NK-92 treated with Interleukin-12 subunit alpha and Interleukin-12 subunit beta, amount 100 ng/mL, for 24 hours (cell line): ENCODE results near the gene ADCY1.

ENCODE experiments used
- DNase-seq: peaks from one replicate; lab custom pipeline; 2025; lab: John Stamatoyannopoulos, UW

Gene ADCY1

DNA sequence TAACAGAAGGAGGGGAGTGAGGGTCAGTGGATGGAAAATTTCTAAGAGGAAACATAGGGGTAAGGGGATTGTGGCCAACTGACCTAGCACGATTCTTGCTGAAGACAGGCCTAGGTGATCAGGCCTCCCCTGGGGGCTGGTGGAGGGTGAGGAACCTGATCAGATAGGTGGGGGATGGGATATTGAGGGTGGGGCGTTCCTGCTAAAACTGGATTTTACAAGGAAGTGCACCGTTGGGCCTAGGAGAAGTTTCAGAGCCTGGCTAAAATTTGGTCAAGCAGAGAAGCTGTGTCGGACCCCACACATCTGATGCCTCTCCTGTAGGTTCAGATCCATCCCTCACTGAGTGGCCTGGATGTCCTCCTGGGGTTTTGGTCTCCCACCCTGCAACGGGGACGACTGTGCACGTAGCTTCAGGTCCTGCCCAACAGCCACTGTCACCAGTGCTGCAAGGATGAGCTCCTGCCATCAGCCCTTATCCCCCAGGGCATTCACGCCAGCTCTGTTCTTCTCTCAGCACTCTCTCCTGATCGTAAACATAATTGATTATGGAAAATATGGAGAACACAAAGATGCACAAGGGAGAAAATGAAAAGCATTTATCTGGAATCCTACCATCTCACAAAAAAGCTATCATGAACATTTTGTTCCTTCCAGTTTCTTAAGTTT, 89.9 kb downstream of the ADCY1 start:
- no peak for DNase-seq

DNA sequence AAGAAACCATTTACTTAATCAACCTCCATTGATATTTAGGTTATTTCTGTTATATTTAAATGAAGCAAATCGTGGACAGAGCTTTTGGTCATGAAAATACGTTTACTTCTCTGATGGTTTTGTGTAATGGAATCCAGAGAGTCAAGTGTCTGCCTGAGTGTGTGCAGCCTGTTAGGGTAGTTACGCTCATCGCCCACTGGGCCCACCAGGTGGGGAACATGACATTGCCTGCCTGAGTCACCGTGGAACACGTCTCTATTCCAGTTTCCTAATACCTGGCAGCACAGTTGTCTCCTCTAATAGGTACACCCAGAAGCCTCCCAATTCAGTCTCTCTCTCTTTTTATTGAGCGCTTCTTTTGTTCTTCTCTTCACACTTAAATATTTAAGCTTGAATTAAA, 91.0 kb downstream of the ADCY1 start:
- no peak for DNase-seq

DNA sequence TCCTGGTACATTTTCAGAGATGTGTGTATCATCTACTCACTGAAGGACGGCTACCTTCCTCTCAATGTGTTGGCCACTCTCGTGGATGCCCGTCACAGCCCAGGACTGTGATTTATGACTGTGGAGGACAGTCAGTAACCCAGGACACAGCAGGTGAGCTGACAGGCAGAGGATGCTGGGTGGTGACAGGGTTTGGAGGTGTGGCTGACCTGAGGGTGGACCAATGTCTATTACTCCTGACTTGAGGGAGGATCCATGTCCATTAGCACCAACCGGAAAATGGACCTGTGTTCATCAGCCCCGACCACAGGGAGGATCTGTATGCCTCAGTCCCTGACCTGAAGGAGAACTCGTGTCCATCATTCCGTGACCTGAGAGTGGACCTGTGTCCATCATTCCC, 96.1 kb downstream of the ADCY1 start:
- no peak for DNase-seq

DNA sequence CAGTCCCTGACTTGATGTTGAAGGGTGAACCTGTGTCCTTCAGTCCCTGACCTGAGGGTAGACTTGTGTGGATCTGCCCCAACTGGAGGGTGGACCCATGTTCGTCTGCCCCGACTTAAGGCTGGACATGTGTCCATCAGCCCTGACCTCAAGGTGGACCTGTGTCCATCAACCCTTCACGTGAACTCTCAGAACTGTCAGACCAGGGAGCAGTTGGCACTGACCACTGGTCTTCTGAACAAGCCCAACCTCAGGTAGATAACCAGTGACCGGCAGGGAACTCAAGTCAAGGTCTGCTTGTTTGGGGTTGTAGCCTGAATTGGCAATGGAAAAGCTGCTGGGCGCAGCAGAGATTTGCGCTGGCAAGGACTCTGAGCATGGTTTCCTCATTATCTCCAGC, 96.5 kb downstream of the ADCY1 start:
- DNase-seq, result no peak

DNA sequence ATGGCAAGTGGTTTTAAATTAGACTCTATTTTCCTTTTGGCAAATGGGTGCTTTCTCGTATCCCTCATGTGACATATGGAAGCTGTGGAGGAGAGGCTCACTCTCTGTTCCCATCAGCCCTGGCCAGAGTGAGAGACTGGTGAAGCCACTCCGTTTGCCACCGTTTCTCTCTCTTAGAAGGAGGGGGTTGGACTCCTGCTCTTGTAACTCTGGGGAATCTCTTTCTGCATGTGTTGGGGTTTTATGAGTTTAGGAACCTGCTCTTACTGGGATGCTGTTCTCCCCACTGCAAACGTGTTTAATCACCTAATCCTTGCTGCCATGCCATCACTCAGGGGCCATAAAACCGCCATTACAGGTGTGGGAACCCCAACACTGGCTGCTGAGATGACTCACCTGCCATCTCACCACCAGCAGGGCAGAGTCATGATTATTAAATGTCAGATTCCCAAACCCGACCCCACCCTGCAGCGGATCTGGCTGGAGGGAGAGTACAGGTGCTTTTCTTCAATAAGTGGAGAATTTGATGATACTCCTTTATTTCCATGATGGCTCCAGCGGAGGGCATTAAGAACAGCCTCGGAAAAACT, 103.2 kb downstream of the ADCY1 start:
- no peak for DNase-seq

DNA sequence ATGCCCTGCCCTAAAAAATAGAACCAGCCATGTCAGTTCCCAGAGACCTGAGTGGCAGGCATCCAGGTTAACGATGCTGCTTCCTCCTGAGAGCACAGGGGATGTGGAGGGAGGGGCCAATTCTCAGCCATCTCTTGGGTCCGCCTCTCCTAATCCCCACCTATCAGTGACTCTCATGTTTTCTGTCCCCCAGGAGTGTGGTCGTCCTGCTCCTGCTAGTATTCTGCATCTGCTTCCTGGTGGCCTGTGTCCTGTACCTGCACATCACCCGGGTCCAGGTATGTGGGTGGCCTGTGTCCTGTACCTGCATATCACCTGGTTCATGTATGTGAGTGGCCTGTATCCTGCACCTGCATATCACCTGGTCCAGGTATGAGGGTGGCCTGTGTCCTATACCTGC, 105.3 kb downstream of the ADCY1 start:
- no peak for DNase-seq

DNA sequence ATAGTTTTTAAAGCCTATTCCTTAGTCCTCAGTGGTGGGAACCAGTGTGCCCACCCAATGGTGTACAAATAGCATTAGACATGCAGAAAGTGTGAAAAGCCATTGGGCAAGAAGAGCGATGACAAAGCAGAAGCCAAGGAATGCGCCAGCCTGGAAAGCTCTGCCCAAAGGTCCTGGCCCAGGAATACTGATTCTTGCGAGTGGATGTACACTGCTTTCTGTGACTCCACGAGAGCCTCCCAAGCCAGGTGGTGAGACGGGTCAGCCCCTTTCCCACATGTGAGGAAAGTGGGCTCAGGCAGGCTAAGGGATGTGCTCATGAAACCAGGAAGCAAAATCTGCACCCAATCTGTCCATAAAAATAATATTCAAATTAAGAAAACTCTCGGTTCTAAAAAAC, 106.6 kb downstream of the ADCY1 start:
- no peak for DNase-seq

DNA sequence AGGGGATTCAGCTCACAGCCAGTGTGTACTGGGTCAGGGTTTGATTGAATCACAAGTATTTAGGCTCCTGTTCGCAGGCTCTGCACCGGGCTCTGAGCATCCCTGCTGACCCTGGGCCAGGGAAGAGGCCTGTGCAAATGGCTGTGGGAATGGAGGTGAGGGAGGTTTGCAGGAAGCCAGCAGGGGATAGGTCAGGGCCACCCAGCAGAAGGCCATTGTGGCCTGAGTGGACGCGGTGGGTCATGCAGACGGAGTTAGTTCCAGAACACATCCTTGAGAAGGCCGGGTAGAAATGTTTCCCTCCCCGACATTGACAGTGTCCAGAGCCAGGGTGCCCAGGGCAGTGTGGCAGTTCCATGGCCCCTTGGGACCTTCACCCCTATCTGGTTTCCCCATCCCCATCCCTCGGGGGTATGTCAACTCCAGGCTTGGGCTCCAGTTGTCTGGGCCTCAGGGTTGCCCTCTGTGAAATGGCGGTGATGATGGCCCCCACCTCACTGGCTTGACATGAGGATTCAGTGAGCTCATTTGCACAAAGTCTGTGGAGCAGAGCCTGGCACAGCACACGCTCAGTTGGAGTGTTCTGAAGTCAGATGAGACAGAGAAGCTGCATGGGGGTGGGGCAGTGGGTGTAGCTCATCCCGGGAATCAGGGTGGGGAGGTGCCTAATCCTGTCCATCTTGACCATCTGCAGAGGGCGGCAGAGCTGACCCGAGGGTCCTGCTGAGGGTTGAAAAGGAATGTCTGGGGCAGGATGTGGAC, 107.6 kb downstream of the ADCY1 start:
- DNase-seq, result no peak

DNA sequence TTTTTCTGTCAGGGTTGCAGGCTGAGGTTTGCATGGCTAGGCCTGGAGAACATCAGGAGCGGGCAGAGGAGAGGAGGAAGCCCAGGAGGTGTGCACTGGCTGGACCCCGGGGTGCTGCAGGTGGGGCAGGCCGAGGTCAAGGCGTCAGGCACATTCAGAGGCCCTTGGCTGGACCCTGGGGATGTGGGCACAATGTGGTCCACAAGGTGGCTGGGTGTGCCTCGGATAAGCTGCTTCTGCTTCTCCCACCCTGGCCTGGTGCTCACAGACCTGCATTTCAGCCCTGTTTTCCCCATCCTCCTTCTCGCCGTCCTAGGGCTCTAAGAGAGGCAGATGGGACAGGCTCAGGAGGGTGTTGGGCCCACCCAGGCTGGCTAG, 108.2 kb downstream of the ADCY1 start:
- DNase-seq, result no peak

DNA sequence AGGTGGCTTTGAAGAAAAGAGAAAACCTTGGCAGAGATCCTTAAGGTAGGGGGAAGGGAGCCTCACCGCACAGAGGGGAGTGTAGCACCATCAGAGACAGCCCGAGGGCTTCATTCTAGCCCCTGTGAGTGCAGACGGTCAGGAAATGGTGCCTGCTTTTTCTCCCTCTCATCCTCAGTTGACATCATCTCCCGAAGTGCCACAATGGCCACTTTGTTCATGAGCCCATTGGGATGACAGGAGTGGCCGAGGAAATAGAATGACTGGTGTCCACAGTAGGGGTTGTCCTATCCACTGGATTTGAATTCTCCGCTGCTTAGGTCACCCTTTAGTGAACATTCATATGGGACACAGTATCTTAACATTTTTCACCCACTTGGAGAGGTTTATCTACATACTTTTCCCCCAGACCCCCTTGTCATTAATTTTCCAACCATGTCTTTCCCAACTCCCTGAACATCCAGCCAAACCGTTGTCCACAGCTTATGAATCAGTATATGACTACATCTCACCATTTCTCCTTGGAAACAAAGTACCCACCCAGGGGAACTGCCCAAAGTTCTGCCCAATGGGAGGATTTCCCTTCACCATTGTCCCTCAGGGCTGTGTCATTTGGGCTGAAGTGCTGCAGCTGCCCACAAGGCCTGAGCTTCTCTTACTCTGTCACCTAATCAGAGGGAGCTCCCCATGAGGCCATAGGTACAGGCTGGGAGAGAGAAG, 108.8 kb downstream of the ADCY1 start:
- DNase-seq, result no peak

DNA sequence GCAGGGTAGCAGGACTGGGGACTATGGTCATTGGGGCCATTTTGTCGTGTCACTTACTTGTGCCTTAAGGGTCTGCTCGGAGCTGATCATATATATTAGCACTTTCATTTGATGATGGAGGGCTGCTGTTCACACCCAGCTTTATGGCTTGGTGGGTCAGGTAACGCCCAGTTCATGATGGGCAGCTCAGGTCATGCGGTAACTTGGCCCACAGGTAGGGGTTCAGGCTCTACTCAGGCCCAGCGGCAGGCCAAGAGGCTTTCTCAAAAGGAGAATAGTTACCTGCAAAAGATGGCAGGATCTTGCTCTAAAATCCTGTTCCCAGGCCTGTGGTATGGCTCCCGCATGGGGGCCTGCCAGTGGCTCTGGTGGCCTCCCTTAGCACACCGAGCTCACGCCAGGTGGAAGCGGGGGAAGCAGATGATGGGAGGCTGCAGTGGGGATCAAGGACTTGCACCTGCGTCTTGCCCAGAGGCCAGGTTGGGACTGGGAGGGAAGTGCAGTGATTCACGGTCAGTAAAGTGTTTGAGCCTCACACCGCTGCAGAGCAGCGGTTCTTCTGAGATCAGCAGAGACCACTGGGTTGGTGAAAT, 109.5 kb downstream of the ADCY1 start:
- no peak for DNase-seq

DNA sequence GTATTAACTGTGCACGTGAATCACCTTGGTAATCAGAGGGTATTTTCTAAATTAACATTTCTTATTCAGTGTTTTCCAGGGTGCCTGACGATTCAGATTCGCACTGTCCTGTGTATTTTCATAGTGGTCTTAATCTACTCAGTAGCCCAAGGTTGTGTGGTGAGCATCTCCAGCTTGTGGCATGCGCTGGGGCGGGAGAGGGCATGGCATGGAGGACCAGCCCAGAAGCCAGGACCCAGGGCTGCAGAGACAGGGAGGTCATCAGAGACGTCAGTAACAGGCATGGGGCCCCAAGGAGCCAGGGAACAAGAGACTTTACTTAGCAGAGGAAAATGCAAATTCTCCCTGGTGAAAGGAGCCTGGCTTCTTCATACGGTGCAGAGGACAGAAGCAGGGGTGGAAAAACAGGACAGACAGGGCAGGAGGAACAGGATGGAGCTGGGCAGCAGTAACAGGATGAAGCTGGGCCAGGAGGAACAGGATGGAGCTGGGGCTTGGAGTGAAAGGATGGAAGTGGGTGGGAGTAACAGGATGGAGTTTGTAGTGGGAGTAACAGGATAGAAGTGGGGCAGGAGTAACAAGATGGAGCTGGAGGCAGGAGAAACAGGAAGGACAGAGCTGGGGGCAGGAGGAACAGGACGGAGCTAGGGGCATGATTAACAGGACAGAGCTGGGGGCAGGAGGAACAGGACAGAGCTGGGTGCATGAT, 110.9 kb downstream of the ADCY1 start:
- no peak for DNase-seq

DNA sequence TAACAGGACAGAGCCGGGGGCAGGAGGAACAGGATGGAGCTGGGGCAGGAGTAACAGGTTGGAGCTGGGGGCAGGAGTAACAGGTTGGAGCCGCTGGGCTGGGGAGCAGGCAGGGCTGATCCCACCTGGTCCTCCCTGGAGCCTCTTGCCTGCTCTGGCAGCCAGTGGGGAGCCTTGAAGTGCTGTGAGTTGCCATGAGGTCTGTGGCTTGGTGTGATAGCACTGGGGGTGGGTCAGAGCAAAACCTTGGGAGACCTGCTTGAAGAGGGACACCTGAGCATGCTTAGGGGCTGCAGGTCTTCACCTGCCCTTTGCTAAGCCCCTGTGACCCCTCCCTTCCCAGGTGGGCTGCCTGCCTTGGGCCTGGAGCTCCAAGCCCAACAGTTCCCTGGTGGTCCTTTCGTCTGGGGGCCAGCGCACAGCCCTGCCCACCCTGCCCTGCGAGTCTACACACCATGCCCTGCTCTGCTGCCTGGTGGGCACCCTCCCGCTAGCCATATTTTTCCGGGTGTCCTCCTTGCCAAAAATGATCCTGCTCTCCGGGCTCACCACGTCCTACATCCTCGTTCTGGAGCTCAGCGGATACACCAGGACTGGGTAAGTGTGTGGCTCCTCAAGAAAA, 111.6 kb downstream of the ADCY1 start:
- DNase-seq, result no peak

DNA sequence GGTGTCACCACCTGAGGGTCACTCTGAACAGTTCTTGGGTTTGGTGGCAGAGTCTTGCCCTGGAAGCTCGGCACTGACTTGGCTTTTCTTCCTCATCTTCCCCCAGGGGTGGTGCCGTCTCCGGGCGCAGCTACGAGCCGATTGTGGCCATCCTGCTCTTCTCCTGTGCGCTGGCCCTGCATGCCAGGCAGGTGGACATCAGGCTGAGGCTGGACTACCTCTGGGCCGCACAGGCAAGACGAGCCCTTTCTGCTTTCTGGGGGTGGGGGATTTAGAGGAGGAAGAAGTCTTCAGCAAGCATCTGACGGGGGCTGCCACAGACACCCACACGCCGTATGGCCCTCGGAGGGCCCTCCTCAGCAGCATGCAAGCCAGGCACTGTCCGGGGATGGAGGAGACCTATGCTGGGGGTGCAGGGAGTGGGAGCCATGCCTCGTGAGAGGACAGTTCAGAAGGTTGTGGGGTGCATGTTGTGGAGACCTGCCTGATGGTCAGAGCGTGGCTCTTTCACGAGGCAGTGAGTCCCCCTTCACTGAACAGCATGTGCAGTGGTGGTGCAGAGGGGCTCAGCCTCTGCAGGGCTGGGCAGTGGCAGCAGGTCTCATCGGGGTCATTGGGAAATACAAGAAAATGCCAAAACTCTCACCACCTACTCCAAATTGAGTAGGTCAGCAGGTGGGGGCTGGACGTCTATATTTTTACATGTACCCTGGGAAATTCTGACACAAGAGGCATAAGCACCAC, 112.4 kb downstream of the ADCY1 start:
- no peak for DNase-seq

DNA sequence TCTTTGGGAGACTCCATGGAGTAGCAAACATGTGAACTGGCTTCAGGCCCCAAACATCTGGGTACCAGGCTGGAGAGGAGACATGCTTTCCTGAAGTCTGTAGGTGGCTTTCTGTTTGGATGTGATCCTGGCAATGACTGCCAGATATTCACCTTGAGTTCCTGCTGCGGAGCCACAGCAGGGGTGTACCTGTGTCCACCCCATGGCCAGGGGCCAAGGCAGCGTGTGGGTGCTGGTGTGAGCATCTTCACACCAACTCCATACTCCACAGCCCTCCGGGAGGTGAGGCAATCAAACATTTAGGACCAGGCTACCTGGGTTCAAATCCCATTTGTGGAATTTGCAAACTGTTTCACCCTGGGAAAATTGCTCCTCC, 113.0 kb downstream of the ADCY1 start:
- no peak for DNase-seq

DNA sequence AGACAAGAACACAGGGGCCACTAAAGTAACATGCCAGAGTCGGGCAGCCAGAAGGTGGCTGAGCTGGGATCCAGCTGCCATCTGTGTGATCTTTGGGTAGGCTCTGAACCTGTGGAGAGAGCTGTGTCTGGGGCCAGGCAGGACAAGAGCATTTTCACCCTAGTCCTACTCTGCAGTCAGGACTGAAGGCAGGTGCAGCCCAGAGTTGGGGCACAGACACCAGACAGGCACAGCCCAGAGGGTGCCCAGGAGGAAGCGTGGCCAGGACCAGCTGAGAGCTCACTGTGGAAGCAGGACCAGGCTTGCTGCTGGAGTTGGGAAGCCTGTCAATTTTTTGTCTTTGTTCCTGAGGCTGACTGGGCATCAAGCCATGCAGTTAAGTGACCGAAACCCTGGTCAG, 113.6 kb downstream of the ADCY1 start:
- DNase-seq, result no peak

DNA sequence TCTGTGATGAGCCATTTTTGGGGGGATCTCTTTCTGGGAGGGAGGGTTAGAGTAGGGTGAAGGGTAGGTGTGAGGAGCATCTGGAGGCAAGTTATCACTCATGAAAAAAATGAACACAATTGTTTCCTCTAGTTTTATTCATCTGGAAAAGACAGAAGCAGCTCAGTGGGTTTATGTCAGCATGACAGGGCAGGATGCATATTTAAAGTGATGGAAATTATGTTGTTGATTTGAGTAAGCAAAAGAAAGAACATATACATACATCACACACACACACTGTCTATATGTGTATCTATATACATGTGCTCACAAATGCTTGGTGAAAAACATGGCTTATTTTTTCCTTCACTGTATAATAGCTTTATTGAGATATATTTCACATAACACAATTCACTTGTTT, 114.2 kb downstream of the ADCY1 start:
- no peak for DNase-seq

DNA sequence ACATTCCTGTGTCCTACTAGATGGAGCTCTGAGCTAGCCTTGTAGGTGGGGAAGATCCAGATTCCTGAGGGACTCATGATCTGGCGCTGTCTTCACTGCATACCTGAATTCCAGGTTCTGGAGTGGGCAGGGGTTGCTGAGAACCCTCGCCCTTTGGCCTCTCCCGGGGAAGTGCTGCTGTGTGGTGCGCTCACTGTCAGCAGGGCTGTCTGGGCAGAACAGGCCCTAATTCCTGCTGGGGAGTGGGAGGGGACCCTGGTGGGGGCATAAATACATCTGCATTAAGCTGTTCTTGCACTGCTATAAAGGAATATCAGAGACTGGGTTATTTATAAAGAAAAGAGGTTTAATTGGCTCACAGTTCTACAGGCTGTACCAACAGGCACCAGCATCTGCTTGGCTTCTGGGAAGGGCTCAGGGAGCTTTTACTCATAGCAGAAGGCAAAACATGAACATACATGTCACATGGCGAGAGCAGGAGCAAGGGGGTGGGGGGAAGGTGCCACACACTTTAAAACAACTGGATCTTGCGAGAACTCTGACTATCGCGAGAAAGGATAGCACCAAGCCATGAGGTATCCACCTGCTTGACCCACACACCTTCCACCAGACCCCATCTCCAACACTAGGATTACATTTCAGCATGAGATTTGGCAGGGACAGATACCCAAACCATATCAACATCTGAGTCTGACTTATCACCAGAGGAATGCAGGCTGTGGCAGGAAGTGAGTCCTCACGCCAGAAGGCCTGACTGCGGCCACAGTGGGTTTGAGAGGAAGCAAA, 115.0 kb downstream of the ADCY1 start:
- DNase-seq, result no peak

DNA sequence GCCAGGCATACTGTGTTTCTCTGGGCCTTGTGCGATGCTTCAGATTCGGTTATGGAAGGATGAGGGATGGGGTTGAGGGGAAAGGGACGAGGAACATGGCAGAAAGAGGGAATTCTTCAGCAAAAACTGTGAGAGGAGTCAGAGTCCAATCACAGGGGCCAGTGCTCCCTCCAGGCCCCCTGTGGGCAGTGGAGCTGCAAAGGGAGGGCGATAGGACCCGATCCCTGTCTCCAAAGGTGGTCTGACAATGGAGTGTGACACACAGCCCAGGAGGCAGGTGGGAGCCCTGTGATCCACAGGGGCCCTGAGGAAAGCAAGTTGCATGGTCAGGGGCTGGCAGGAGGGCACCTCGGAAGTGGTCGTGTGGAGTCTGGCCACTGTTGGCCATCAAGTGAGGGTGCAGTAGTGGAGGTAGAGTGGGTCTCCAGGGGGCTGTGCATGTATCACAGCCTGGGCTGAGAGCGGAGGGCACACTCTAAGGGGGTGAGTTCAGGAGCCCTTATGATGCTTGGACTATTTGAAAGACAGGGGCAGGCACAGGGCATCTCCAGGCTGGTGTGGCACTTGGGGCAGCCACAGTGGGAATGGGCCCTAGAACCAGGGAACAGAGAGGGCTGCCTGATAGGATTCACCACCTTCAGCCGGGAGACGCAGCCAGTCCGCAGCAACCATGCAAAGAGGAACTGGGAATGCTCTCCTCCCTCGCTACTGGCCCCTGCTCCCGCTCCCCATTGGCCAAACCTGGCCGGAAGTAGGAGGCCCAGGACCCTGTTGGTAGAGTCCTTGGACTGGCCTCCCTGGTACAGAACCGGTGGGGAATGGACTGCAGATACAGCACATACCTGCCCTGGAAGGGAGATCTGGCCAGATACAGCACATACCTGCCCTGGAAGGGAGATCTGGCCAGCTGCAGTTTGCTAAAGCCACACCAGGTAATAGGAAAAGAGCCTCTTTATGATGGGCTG, 115.9 kb downstream of the ADCY1 start:
- DNase-seq, result no peak
